ENCODE data around the gene FEZF1.

The FEZF1 gene

GRCh38 chr7:122301858-122302760 lies 2.4 kb downstream of the FEZF1 start:
- DNase-seq (ENCODE audit: insufficient read length, low spot score) = no peak
- TF ChIP-seq TAF1 (IDR thresholded peaks at IDR 0.05; ENCODE audit: low read depth, low read length) (no peak), SPI1 (IDR thresholded peaks at IDR 0.05; ENCODE audit: low read depth, low read length) (no peak)
- FAIRE-seq = no peak

DNA sequence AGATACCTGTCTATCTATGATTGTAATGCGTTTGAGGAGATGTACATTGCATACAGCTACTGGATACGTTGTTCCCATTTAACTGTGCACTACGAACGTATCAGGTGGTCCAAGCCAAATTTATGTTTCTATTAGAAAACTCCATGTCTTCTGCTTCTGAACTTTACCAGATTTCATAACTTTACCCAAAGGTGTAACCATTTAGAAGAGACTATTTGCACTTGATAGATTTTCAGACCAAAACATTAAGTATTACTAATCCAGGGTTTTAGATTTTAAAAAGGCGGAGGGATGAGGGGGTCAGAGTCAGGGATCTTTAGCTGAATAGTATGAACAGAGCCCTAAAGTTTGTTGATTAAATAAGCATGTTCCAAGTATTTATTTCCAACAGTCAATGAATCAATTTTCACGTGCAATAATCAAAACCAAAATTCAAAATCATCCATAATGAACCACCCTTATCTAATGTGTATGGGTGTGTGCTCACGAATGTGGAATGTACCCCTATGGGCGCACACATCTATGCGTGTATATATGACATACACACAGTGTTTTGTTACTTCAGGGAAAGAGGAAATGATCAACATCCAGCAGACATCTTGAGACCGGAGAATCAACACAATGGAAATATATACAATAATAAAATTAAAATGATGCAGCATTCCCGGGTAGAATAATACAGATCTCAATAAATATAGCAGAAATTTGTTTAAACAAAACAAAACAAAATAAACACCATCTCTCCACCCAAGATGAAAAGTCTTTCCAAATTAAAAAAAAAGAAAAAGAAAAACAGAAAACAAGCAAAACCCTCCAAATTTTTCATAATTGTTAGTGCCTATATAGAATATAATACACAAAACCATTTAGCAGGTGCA lies 3.4 kb downstream of the FEZF1 start:
- TF ChIP-seq PAX5 (IDR thresholded peaks at IDR 0.05; ENCODE audit: insufficient read depth, low read length, severe bottlenecking) (no peak), POU2F2 (IDR thresholded peaks at IDR 0.05; ENCODE audit: low read depth, low read length) (no peak), POLR2AphosphoS5 (IDR thresholded peaks at IDR 0.05; ENCODE audit: low read depth, low read length) (no peak), POLR2A (IDR thresholded peaks at IDR 0.05; ENCODE audit: low read depth, low read length) (no peak), TAF1 (IDR thresholded peaks at IDR 0.05; ENCODE audit: low read depth, low read length) (no peak), SPI1 (IDR thresholded peaks at IDR 0.05; ENCODE audit: low read depth, low read length) (no peak)
- no peak for FAIRE-seq
- DNase-seq (ENCODE audit: insufficient read length, low spot score) = no peak

- no peak for FAIRE-seq
- DNase-seq (ENCODE audit: insufficient read length, low spot score) = no peak
- TF ChIP-seq SPI1 (IDR thresholded peaks at IDR 0.05; ENCODE audit: low read depth, low read length) (no peak), POLR2A (IDR thresholded peaks at IDR 0.05; ENCODE audit: low read depth, low read length) (no peak), POU2F2 (IDR thresholded peaks at IDR 0.05; ENCODE audit: low read depth, low read length) (no peak), POLR2AphosphoS5 (IDR thresholded peaks at IDR 0.05; ENCODE audit: low read depth, low read length) (no peak), TAF1 (IDR thresholded peaks at IDR 0.05; ENCODE audit: low read depth, low read length) (no peak), PAX5 (IDR thresholded peaks at IDR 0.05; ENCODE audit: insufficient read depth, low read length, severe bottlenecking) (no peak)
These were observed 4.2 kb downstream of the FEZF1 start for GRCh38 chr7:122300211-122300932.

DNA sequence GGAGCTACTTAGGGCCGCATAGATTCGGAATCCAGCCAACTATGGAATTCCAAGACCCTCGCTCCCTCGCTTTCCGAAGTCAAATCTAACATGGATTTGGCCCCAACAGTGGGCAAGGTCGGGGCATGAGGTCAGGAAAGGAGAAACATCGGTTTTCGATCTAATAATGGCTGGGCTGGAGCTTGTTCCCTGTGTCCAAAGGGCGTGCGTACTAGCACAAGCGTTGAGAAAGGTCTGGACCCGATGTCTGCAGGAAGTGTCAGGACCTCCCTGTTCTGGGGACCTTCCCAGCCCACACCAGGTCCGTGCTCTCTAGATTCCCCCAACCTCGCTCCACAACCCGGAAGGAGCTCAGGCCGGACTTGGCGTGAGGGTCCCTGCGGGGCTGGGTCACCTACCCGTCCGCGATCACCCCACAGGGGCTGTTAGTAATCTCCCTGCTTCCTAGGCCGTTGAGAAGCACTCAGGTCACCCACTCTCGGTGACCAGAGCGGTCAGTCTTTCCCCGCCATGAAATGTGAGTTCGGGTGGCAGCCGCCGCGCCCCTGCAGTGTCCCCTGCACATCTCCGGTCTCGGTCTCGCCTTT lies 4.8 kb downstream of the FEZF1 start:
- no peak for DNase-seq (ENCODE audit: insufficient read length, low spot score)
- TF ChIP-seq SPI1 (IDR thresholded peaks at IDR 0.05; ENCODE audit: low read depth, low read length) = no peak
- TF ChIP-seq POU2F2 (IDR thresholded peaks at IDR 0.05; ENCODE audit: low read depth, low read length) = no peak
- TF ChIP-seq POLR2AphosphoS5 (IDR thresholded peaks at IDR 0.05; ENCODE audit: low read depth, low read length) = no peak

DNA sequence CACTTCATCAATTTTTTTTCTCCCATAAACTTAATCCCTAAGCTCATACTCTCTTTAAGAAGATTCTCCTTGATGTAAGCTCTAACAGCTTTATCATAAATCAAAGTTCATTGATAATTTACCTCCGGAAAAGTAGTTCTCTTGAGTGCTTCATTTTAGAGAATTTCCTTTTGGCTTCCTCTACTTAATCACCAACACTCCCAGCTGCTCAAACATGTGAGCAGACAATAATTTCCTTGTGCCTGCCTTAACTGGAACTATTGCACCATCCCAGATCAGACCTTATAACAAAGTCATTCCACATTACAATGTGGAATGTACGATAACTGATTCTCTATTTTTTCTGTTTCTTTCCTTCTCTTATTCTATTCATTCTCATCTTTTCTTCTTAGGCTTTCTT lies 5.9 kb downstream of the FEZF1 start:
- TF ChIP-seq POU2F2 (IDR thresholded peaks at IDR 0.05; ENCODE audit: low read depth, low read length) = no peak
- TF ChIP-seq POLR2A (IDR thresholded peaks at IDR 0.05; ENCODE audit: low read depth, low read length) = no peak
- no peak for TF ChIP-seq SPI1 (IDR thresholded peaks at IDR 0.05; ENCODE audit: low read depth, low read length)
- TF ChIP-seq POLR2AphosphoS5 (IDR thresholded peaks at IDR 0.05; ENCODE audit: low read depth, low read length) = no peak
- TF ChIP-seq PAX5 (IDR thresholded peaks at IDR 0.05; ENCODE audit: insufficient read depth, low read length, severe bottlenecking) = no peak
- no peak for TF ChIP-seq TAF1 (IDR thresholded peaks at IDR 0.05; ENCODE audit: low read depth, low read length)
- FAIRE-seq (no peak), DNase-seq (ENCODE audit: insufficient read length, low spot score) (no peak)

More for the DNA sequence above, 4.8 kb downstream of the FEZF1 start:
- FAIRE-seq = no peak

- no peak for TF ChIP-seq TAF1 (IDR thresholded peaks at IDR 0.05; ENCODE audit: low read depth, low read length)
- TF ChIP-seq SPI1 (IDR thresholded peaks at IDR 0.05; ENCODE audit: low read depth, low read length) = no peak
- TF ChIP-seq PAX5 (IDR thresholded peaks at IDR 0.05; ENCODE audit: insufficient read depth, low read length, severe bottlenecking) = no peak
- TF ChIP-seq POLR2AphosphoS5 (IDR thresholded peaks at IDR 0.05; ENCODE audit: low read depth, low read length) = no peak
- TF ChIP-seq POU2F2 (IDR thresholded peaks at IDR 0.05; ENCODE audit: low read depth, low read length) = no peak
- no peak for TF ChIP-seq POLR2A (IDR thresholded peaks at IDR 0.05; ENCODE audit: low read depth, low read length)
- FAIRE-seq = no peak
- no peak for DNase-seq (ENCODE audit: insufficient read length, low spot score)
These were observed 6.4 kb downstream of the FEZF1 start for GRCh38 chr7:122298131-122298530.

GRCh38 chr7:122291189-122291588 lies 13.4 kb downstream of the FEZF1 start:
- TF ChIP-seq POLR2A (IDR thresholded peaks at IDR 0.05; ENCODE audit: low read depth, low read length) (no peak), POLR2AphosphoS5 (IDR thresholded peaks at IDR 0.05; ENCODE audit: low read depth, low read length) (no peak), TAF1 (IDR thresholded peaks at IDR 0.05; ENCODE audit: low read depth, low read length) (no peak), SPI1 (IDR thresholded peaks at IDR 0.05; ENCODE audit: low read depth, low read length) (no peak), PAX5 (IDR thresholded peaks at IDR 0.05; ENCODE audit: insufficient read depth, low read length, severe bottlenecking) (no peak), POU2F2 (IDR thresholded peaks at IDR 0.05; ENCODE audit: low read depth, low read length) (no peak)
- DNase-seq (ENCODE audit: insufficient read length, low spot score) = no peak
- no peak for FAIRE-seq

- TF ChIP-seq POLR2AphosphoS5 (IDR thresholded peaks at IDR 0.05; ENCODE audit: low read depth, low read length) = no peak
- TF ChIP-seq POU2F2 (IDR thresholded peaks at IDR 0.05; ENCODE audit: low read depth, low read length) = no peak
- no peak for TF ChIP-seq TAF1 (IDR thresholded peaks at IDR 0.05; ENCODE audit: low read depth, low read length)
- no peak for TF ChIP-seq SPI1 (IDR thresholded peaks at IDR 0.05; ENCODE audit: low read depth, low read length)
- TF ChIP-seq POLR2A (IDR thresholded peaks at IDR 0.05; ENCODE audit: low read depth, low read length) = no peak
- TF ChIP-seq PAX5 (IDR thresholded peaks at IDR 0.05; ENCODE audit: insufficient read depth, low read length, severe bottlenecking) = no peak
- DNase-seq (ENCODE audit: insufficient read length, low spot score) (no peak), FAIRE-seq (no peak)
These were observed 14.1 kb downstream of the FEZF1 start for GRCh38 chr7:122290476-122290875.
